ENCODE data around the gene CLDN5.

CLDN5 gene

GRCh38 chr22:19547620-19548019, 23.4 kb upstream of the CLDN5 start:
- no peak for DNase-seq (ENCODE audit: low read depth)
- H3K4me3 ChIP-seq (ENCODE audit: low read depth, low read length): no peak overlapping the region
- no peak for TF ChIP-seq CTCF (conservative IDR thresholded peaks at IDR 0.05; ENCODE audit: low read depth, low read length)

- no peak for TF ChIP-seq CTCF (conservative IDR thresholded peaks at IDR 0.05; ENCODE audit: low read depth, low read length)
- no peak overlapping the region for H3K4me3 ChIP-seq (ENCODE audit: low read depth, low read length)
- no peak for DNase-seq (ENCODE audit: low read depth)
These were observed 22.5 kb upstream of the CLDN5 start for GRCh38 chr22:19546680-19547079.

- no peak for TF ChIP-seq CTCF (conservative IDR thresholded peaks at IDR 0.05; ENCODE audit: low read depth, low read length)
These were observed 21.7 kb upstream of the CLDN5 start for GRCh38 chr22:19545935-19546207.

GRCh38 chr22:19543970-19544708, 19.9 kb upstream of the CLDN5 start:
- TF ChIP-seq CTCF (conservative IDR thresholded peaks at IDR 0.05; ENCODE audit: low read depth, low read length): no peak
- H3K4me3 ChIP-seq (ENCODE audit: low read depth, low read length): no peak overlapping the region
- no peak for DNase-seq (ENCODE audit: low read depth)

More at GRCh38 chr22:19545935-19546207, 21.7 kb upstream of the CLDN5 start:
- H3K4me3 ChIP-seq (ENCODE audit: low read depth, low read length): no peak overlapping the region
- DNase-seq (ENCODE audit: low read depth): no peak

GRCh38 chr22:19540394-19540793, 16.2 kb upstream of the CLDN5 start:
- no peak overlapping the region for H3K4me3 ChIP-seq (ENCODE audit: low read depth, low read length)
- TF ChIP-seq CTCF (conservative IDR thresholded peaks at IDR 0.05; ENCODE audit: low read depth, low read length): no peak
- no peak for DNase-seq (ENCODE audit: low read depth)

GRCh38 chr22:19537941-19538488, 13.8 kb upstream of the CLDN5 start:
- TF ChIP-seq CTCF (conservative IDR thresholded peaks at IDR 0.05; ENCODE audit: low read depth, low read length): no peak
- DNase-seq (ENCODE audit: low read depth): no peak
- no peak overlapping the region for H3K4me3 ChIP-seq (ENCODE audit: low read depth, low read length)

- no peak for TF ChIP-seq CTCF (conservative IDR thresholded peaks at IDR 0.05; ENCODE audit: low read depth, low read length)
These were observed 12.4 kb upstream of the CLDN5 start for GRCh38 chr22:19536564-19536963.

More at GRCh38 chr22:19536564-19536963, 12.4 kb upstream of the CLDN5 start:
- H3K4me3 ChIP-seq (ENCODE audit: low read depth, low read length): no peak overlapping the region
- no peak for DNase-seq (ENCODE audit: low read depth)
